PC-9 (cell line): ENCODE results near the gene FAM184A. TPM values are rescaled to one million over a fixed set of nuclear protein-coding genes. Genes with fewer than 3 reads are reported as not detected.

Experiments used
- BruUV-seq: library from RNA; stranded (reverse); fragments of 400-500 nt; replicated peaks from 2 replicates; lab custom pipeline; 2021; lab: Mats Ljungman, UMichigan
- CTCF ChIA-PET: fragments of 300-600 bp; sonication (Branson Sonifier 250); formaldehyde crosslinking; loops from one replicate; lab custom pipeline; 2022; ENCODE audit warnings: antibody characterized with exemption; lab: Charles Lee
- POLR2A ChIA-PET: fragments of 300-600 bp; sonication (Branson Sonifier 250); formaldehyde crosslinking; loops from one replicate; lab custom pipeline; 2022; ENCODE audit warnings: antibody characterized with exemption; ENCODE audit not compliant: unreplicated experiment; lab: Charles Lee
- DNase-seq, 2 experiments: peaks; one replicate each; pipeline versions ENCODE4 v3.0.0 to v3.0.0-alpha.2; 2015 to 2022; ENCODE audit warnings: mixed read lengths in 1 of 2
- H2AFZ ChIP-seq: fragments of 200-600 bp; sonication (generic); 2 replicates; pipeline ENCODE4 v1.8.1; 2017; ENCODE audit warnings: antibody characterized with exemption
- H3F3A ChIP-seq: fragments of 200-600 bp; sonication (generic); 2 replicates; pipeline ENCODE4 v1.8.1; 2017; ENCODE audit warnings: antibody characterized with exemption, mild to moderate bottlenecking, low read depth; ENCODE audit not compliant: insufficient read depth
- H3K27ac ChIP-seq: fragments of 200-600 bp; sonication (generic); 2 replicates; pipeline ENCODE4 v1.6.1; 2016; ENCODE audit warnings: mixed run types
- H3K27me3 ChIP-seq: fragments of 200-600 bp; sonication (generic); 2 replicates; pipeline ENCODE4 v1.6.1; 2016; ENCODE audit warnings: low read depth, mixed run types; ENCODE audit not compliant: insufficient read depth
- H3K36me3 ChIP-seq: fragments of 200-600 bp; sonication (generic); 2 replicates; pipeline ENCODE4 v1.6.1; 2016; ENCODE audit warnings: low read depth, mixed run types
- H3K4me1 ChIP-seq: fragments of 200-600 bp; sonication (generic); replicated peaks from 2 replicates; pipeline ENCODE4 v1.6.1; 2016; ENCODE audit warnings: mixed run types; ENCODE audit not compliant: insufficient read depth
- H3K4me2 ChIP-seq: fragments of 200-600 bp; sonication (generic); 2 replicates; pipeline ENCODE4 v1.6.1; 2017; ENCODE audit warnings: mixed run types
- H3K4me3 ChIP-seq: fragments of 200-600 bp; sonication (generic); 2 replicates; pipeline ENCODE4 v1.6.1; 2016; ENCODE audit warnings: mixed run types
- H3K79me2 ChIP-seq: fragments of 200-600 bp; sonication (generic); 2 replicates; pipeline ENCODE4 v1.6.1; 2017; ENCODE audit warnings: low read depth, mixed run types
- H3K9me2 ChIP-seq: fragments of 200-600 bp; sonication (generic); 2 replicates; pipeline ENCODE4 v1.8.1; 2017; ENCODE audit warnings: mild to moderate bottlenecking; ENCODE audit not compliant: insufficient read depth
- H3K9me3 ChIP-seq: fragments of 200-600 bp; sonication (generic); 2 replicates; pipeline ENCODE4 v1.8.1; 2016; ENCODE audit warnings: low read depth; ENCODE audit not compliant: insufficient read depth
- H4K20me1 ChIP-seq: fragments of 200-600 bp; sonication (generic); 2 replicates; pipeline ENCODE4 v1.8.1; 2017; ENCODE audit not compliant: insufficient read depth
- CTCF ChIP-seq: fragments of 200-600 bp; sonication (generic); conservative IDR thresholded peaks from 2 replicates; pipeline ENCODE4 v1.6.1; 2017; ENCODE audit warnings: mixed run types, antibody characterized with exemption, mild to moderate bottlenecking, moderate library complexity
- EZH2 ChIP-seq: fragments of 200-600 bp; sonication (generic); IDR thresholded peaks from 2 replicates; pipeline ENCODE4 v1.8.0; 2017; ENCODE audit warnings: antibody characterized with exemption, low read depth
- intact Hi-C: fragments of 100-400 bp; cut with micrococcal nuclease; formaldehyde crosslinking; loops from one replicate; pipeline ENCODE4 v1.10.0; 2022; ENCODE audit not compliant: unreplicated experiment
- total RNA-seq: library from RNA; stranded (reverse); gene quantifications from 2 replicates; pipeline ENCODE4 v1.2.3, GENCODE V29; 2021

The FAM184A gene
- total RNA-seq, 1 experiment from 2014 or later: 0.85 TPM

GRCh38 chr6:119060255-119060907 is 18.1 kb downstream of the FAM184A start:
- POLR2A ChIA-PET: interaction anchor here (0.5 kb wide), 1 partner anchor 238 kb away, joined by 3 read pairs; no protein-coding TSS in a partner anchor
- CTCF ChIA-PET: no interaction called here
- BruUV-seq: no TSS peak

GRCh38 chr6:119055069-119055468 is 23.4 kb downstream of the FAM184A start:
- no TSS peak for BruUV-seq
- Histone ChIP-seq H3K27ac (no peak overlapping the region), H3K27me3 (no peaks in the 10 kb centered on the region), H2AFZ (no peak overlapping the region), H4K20me1 (no peaks in the 10 kb centered on the region), H3K4me3 (no peak overlapping the region), H3K4me1 (no peaks in the 10 kb centered on the region), H3F3A (no peaks in the 10 kb centered on the region), H3K36me3 (no peaks in the 10 kb centered on the region), H3K9me2 (no peaks in the 10 kb centered on the region), H3K9me3 (no peaks in the 10 kb centered on the region), H3K79me2 (no peaks in the 10 kb centered on the region), H3K4me2 (no peak overlapping the region)
- ChIA-PET CTCF (no interaction called here), POLR2A (no interaction called here)
- no peak for DNase-seq
- no peak for TF ChIP-seq EZH2
- no peak for TF ChIP-seq CTCF
- intact Hi-C loops: no loop called here

More at GRCh38 chr6:119060255-119060907, 18.1 kb downstream of the FAM184A start:
- TF ChIP-seq EZH2 (no peak), CTCF (no peak)
- DNase-seq: no peak
- Histone ChIP-seq H3K9me3 (no peaks in the 10 kb centered on the region), H3K79me2 (no peaks in the 10 kb centered on the region), H3F3A (no peaks in the 10 kb centered on the region), H3K27me3 (no peaks in the 10 kb centered on the region), H4K20me1 (no peaks in the 10 kb centered on the region), H3K4me1 (no peaks in the 10 kb centered on the region), H2AFZ (no peak overlapping the region), H3K27ac (no peak overlapping the region), H3K9me2 (no peaks in the 10 kb centered on the region), H3K4me2 (no peak overlapping the region), H3K36me3 (no peaks in the 10 kb centered on the region), H3K4me3 (no peak overlapping the region)
- intact Hi-C loops: no loop called here

GRCh38 chr6:119052987-119053386 is 25.5 kb downstream of the FAM184A start:
- H3K27me3 ChIP-seq: no peaks in the 10 kb centered on the region
- CTCF ChIA-PET: no interaction called here
- no peaks in the 10 kb centered on the region for H3K9me3 ChIP-seq
- BruUV-seq: no TSS peak
- no peaks in the 10 kb centered on the region for H3K36me3 ChIP-seq
- TF ChIP-seq CTCF (no peak), EZH2 (no peak)
- no peaks in the 10 kb centered on the region for H3K79me2 ChIP-seq
- no peak overlapping the region for H2AFZ ChIP-seq
- intact Hi-C loops: no loop called here
- no peaks in the 10 kb centered on the region for H3F3A ChIP-seq
- no peaks in the 10 kb centered on the region for H4K20me1 ChIP-seq
- no peak overlapping the region for H3K4me3 ChIP-seq
- POLR2A ChIA-PET: no interaction called here
- no peak overlapping the region for H3K27ac ChIP-seq
- H3K4me2 ChIP-seq: no peak overlapping the region
- DNase-seq: no peak
- H3K4me1 ChIP-seq: no peaks in the 10 kb centered on the region
- H3K9me2 ChIP-seq: no peaks in the 10 kb centered on the region
